Adrenal gland (tissue), 19 donors: ENCODE measurements around the gene SPINK9. TPM values are rescaled to one million over a fixed set of nuclear protein-coding genes. Genes with fewer than 3 reads are reported as not detected.

Source experiments
- DNase-seq, 7 donors: peaks; one replicate each; pipeline ENCODE4 v3.0.0-alpha.2; 2019 to 2020
- H3K27ac ChIP-seq, 5 donors: fragments of 200-600 bp; sonication (generic) in 4 of 5; 1 replicate in 3 of 5; 2 replicates in 2 of 5; pipeline versions ENCODE4 v1.5.1 to v1.8.0; 2016 to 2020; ENCODE audit warnings: mild to moderate bottlenecking in 1 of 5
- H3K27me3 ChIP-seq: fragments of 200-600 bp; 2 replicates; pipeline ENCODE4 v1.8.0; 2021
- H3K36me3 ChIP-seq, 2 donors: fragments of 200-600 bp; replicated peaks in 1 of 2; 1 replicate in 1 of 2; 2 replicates in 1 of 2; pipeline versions ENCODE4 v1.5.1 to v1.8.0; 2018 to 2022
- H3K4me1 ChIP-seq, 2 donors: fragments of 200-600 bp; replicated peaks in 1 of 2; 1 replicate in 1 of 2; 2 replicates in 1 of 2; pipeline versions ENCODE4 v1.5.1 to v1.8.0; 2018 to 2021
- H3K4me3 ChIP-seq, 4 donors: fragments of 200-600 bp; sonication (generic) in 3 of 4; one replicate each; pipeline ENCODE4 v1.5.1; 2016 to 2018
- H3K9me3 ChIP-seq, 3 donors: fragments of 200-600 bp; sonication (generic) in 1 of 3; replicated peaks in 1 of 3; 1 replicate in 2 of 3; 2 replicates in 1 of 3; pipeline versions ENCODE4 v1.5.1 to v1.8.0; 2016 to 2021
- CTCF ChIP-seq, 6 experiments: fragments of 450-650 bp in 4 of 6; fragments of 200-600 bp in 2 of 6; sonication (generic) in 1 of 6; IDR thresholded peaks; 1 replicate in 5 of 6; 2 replicates in 1 of 6; pipeline versions ENCODE4 v1.5.1 to v1.8.0; 2016 to 2021; ENCODE audit warnings: antibody characterized with exemption in 6 of 6, mild to moderate bottlenecking in 2 of 6, moderate library complexity in 1 of 6
- POLR2A ChIP-seq, 2 donors: fragments of 450-650 bp; IDR thresholded peaks; one replicate each; pipeline ENCODE4 v1.6.1; 2017; ENCODE audit warnings: antibody characterized with exemption in 2 of 2, mild to moderate bottlenecking in 2 of 2, moderate library complexity in 1 of 2
- WGBS, 4 donors: extraction: QIAGEN DNeasy Blood & Tissue Kit in 2 of 4; methylation state at CpG; one replicate each; pipeline versions ENCODE4 v1.1.5 to v1.1.7; 2013 to 2017; 5-methylcytosine and 5-hydroxymethylcytosine counted together
- intact Hi-C, 2 donors: fragments of 100-400 bp; cut with DNase I; formaldehyde crosslinking; loops; one replicate each; pipeline versions ENCODE4 v1.14.1 to v1.15.0; 2022 to 2023
- long read RNA-seq, 10 donors: library from polyadenylated mRNA in 3 of 10; unstranded in 2 of 10; stranded (forward) in 1 of 10; transcript quantifications; one replicate each; pipeline ENCODE4 v2.0.0 and lab custom pipeline, GENCODE V29; 2021 to 2026
- polyA plus RNA-seq, 3 donors: library from polyadenylated mRNA; stranded (reverse); fragments of 200-250 nt in 2 of 3; fragments of 350-450 nt in 1 of 3; fragmentation: Illumina TruSeq in 1 of 3; extraction: RNeasy Lipid Tissue Mini Kit (QIAGEN cat#74804) in 1 of 3; gene quantifications; one replicate each; pipeline ENCODE4 v1.2.3, GENCODE V29; 2013 to 2014
- total RNA-seq, 9 donors: library from RNA; depleted of rRNA in 4 of 9; stranded (reverse); fragments of >200 nt in 4 of 9; fragments of 120-200 nt in 1 of 9; fragmentation: NEBNext Ultra II Directional in 1 of 9; extraction: Animal tissue kit (Norgen Biotek cat#: 25700) in 1 of 9; gene quantifications; one replicate each; pipeline versions ENCODE4 v1.1.0 to v1.2.4, GENCODE V29; 2013 to 2023
- donor health status: healthy with polysubstance abuse.
- donor health status: Bipolar disorder and iron deficiency.
- donor health status: DM: yes; HTN: yes; CAD: no.
- donor health status: DM: no; HTN: no; CAD: no.
- donor health status: DM: no; HTN: no; CAD: no.
- donor health status: DM: yes; HTN: yes; CAD: no.

SPINK9 gene
- total RNA-seq (under 1 TPM in 2 of 9 donors, not detected in 7; 0.78 to 0.83 TPM), polyA plus RNA-seq (under 1 TPM in 1 of 3 donors, not detected in 2; 0.59 TPM)
- long read RNA-seq, donor 1 = 0 reads
- long read RNA-seq, donor 2 = 0 reads
- long read RNA-seq, donor 3 = 0 reads
- long read RNA-seq, donor 4 = 0 reads
- long read RNA-seq, donor 5 = 0 reads
- long read RNA-seq, donor 6 = 0 reads
- long read RNA-seq, donor 7 = 0 reads
- long read RNA-seq, donor 8 = 0 reads
- long read RNA-seq, donor 9 = 0 reads
- long read RNA-seq, donor 10 = 0 reads

DNA sequence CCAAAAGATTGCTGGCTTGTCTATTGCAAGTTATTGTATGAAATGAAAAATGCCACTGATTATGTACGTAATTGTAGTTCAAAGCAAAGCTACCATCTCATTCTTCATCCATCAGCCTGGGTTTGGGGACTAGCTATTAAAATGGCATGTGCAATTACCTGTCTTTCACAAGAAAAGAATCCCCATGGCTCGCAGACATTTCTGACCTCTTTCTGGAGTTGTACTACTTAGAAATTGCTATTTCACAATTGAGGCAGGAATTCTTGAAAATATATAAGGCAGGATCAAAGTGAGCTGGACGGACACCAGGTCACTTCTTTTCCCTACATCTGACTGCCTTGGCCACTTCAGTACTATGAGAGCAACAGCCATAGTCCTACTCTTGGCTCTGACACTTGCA is at the start of gene SPINK9:
TSS of gene SPINK9 (plus strand) at position 301 of the 400 bp plus-strand sequence. CDS start at position 356, 55 bp downstream.
- no peak within 1 kb of the TSS for H3K4me3 ChIP-seq
- no peak for DNase-seq
- no peak within 1 kb of the TSS for H3K27ac ChIP-seq
- WGBS, 4 donors = 91 to 95% (median 93%) methylated on average over 3 of the region's 3 CpGs
- H3K36me3 ChIP-seq = no peaks in the 10 kb centered on the region
- no peaks in the 10 kb centered on the region for H3K9me3 ChIP-seq
- TF ChIP-seq CTCF (IDR thresholded peaks at IDR 0.05) (no peak), POLR2A (IDR thresholded peaks at IDR 0.05) (no peak)
- no peaks in the 10 kb centered on the region for H3K4me1 ChIP-seq
- H3K27me3 ChIP-seq = no peaks in the 10 kb centered on the region
- intact Hi-C loops = no loop called here

DNA sequence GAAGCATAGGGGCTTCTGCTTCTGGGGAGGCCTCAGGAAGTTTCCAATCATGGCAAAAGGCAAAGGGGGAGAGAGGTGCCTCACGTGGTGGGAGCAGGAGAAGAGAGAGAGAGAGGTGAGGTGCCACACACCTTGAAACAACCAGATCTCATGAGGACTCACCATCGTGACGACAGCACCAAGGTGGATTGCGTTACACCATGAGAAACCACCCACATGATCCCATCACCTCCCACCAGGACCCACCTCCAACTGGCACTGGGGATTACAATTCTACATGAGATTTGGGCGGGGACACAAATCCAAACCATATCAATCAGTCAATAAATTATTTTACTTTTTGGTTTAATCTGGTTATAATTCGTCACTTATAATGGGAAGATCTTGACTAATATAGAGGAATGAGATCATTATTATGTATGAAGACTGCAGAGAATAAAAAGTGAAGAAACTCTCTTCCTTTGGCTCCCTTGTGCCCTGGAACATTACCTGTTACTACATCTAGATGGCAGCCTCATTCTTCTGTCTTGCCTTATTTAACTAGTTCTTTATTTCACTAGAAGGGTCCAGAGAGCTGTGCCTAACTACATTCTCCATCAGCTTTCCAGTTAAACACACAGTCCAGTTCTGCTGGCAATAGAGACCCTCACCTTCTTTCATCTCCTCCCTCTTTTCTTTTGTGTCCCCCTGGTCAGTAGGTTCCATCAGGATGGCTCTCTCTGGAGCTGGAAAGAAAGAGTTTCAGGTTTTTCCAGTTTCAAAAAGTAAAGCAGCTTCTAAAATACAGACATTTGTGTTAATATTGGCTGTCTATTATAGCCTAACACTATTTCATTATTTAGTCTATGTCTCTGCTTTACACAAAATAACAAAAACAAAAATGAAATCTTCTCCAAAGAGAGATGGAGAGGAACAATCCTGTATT is 44.8 kb upstream of the SPINK9 start:
- TF ChIP-seq CTCF (IDR thresholded peaks at IDR 0.05) (peak; percentile 18 to 44 (median 36)), POLR2A (IDR thresholded peaks at IDR 0.05) (no peak)
- DNase-seq = no peak
- Histone ChIP-seq H3K27me3 (no peaks in the 10 kb centered on the region), H3K27ac (no peak overlapping the region), H3K4me1 (no peaks in the 10 kb centered on the region), H3K4me3 (no peak overlapping the region), H3K36me3 (no peaks in the 10 kb centered on the region), H3K9me3 (peaks cover 0 to 4% (median 0%) of the 10 kb centered on the region in 3 donors)
- intact Hi-C loops = no loop called here
- 63 to 71% (median 67%) methylated on average over 6 of the region's 6 CpGs for WGBS, 4 donors

- WGBS, 4 donors = 75 to 78% (median 77%) methylated on average over 4 of the region's 4 CpGs
- Histone ChIP-seq H3K27ac (no peak overlapping the region), H3K4me1 (no peaks in the 10 kb centered on the region), H3K4me3 (no peak overlapping the region), H3K27me3 (no peaks in the 10 kb centered on the region), H3K36me3 (no peaks in the 10 kb centered on the region), H3K9me3 (peaks cover 0 to 4% (median 0%) of the 10 kb centered on the region in 3 donors)
- no peak for DNase-seq
- TF ChIP-seq CTCF (IDR thresholded peaks at IDR 0.05) = no peak
- no peak for TF ChIP-seq POLR2A (IDR thresholded peaks at IDR 0.05)
- intact Hi-C loops = no loop called here
Observed at GRCh38 chr5:148297731-148298130, 37.6 kb upstream of the SPINK9 start.

DNA sequence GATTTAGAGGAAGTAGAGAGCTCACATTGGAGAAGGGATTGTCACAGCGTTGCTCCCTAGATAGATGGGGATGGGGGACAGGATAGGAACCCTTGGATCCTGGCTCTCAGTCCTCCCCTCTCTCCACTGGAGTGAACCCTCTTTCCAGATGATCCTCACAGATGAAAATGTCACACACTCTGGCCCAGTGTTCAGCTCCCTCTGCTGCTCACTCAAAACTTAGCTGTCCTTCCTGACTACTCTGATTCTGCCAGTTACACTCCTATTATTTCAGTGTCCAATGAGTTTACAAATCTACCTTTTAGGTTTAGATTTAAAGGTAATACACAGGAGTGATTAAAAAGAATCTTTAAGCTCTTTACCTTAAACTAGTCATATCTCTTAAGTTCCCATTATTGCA is 28.9 kb upstream of the SPINK9 start:
- H3K27ac ChIP-seq = no peak overlapping the region
- no peak overlapping the region for H3K4me3 ChIP-seq
- no peaks in the 10 kb centered on the region for H3K9me3 ChIP-seq
- no peaks in the 10 kb centered on the region for H3K27me3 ChIP-seq
- no peak for DNase-seq
- WGBS, 4 donors = 67 to 92% (median 89%) methylated on average over 1 of the region's 1 CpG
- intact Hi-C loops = no loop called here
- no peak for TF ChIP-seq CTCF (IDR thresholded peaks at IDR 0.05)
- TF ChIP-seq POLR2A (IDR thresholded peaks at IDR 0.05) = no peak
- H3K4me1 ChIP-seq = no peaks in the 10 kb centered on the region
- H3K36me3 ChIP-seq = no peaks in the 10 kb centered on the region
